ENCODE data around the gene FBXW9.

DNA sequence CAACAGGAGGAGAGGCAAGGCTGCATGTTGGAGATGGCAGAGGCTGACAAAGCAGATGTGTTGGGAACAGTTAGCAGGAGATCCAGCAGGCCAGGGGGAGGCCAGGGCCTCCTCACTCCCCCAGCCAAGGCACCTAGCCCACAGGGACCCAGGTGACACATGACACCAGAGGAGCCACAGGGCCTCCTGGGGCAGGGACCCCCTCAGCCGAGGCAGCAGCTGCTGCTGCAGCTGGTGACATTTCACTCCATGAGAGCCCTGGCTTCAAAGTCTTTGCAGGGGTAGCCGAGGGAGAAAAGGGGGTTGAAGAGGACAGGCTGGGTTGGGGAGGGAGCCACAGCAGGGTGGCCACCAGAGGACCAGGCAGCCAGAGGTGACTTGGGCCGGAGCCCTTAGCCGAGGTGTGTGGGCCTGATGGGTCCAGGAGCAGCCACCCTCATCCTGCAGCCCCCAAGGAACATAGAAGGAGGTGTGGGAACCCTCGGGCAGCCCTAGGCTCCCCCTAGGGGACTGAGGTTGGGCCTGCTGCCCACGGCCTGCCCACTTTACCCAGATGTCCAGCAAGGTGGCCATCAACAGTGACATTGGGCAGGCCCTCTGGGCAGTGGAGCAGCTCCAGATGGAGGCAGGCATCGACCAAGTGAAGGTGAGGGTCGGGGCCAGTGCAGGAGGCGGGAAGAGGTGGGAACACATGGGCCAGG, 8.8 kb downstream of the FBXW9 start, which contains the start of gene GNG14:
- TF ChIP-seq, protein P1, sequence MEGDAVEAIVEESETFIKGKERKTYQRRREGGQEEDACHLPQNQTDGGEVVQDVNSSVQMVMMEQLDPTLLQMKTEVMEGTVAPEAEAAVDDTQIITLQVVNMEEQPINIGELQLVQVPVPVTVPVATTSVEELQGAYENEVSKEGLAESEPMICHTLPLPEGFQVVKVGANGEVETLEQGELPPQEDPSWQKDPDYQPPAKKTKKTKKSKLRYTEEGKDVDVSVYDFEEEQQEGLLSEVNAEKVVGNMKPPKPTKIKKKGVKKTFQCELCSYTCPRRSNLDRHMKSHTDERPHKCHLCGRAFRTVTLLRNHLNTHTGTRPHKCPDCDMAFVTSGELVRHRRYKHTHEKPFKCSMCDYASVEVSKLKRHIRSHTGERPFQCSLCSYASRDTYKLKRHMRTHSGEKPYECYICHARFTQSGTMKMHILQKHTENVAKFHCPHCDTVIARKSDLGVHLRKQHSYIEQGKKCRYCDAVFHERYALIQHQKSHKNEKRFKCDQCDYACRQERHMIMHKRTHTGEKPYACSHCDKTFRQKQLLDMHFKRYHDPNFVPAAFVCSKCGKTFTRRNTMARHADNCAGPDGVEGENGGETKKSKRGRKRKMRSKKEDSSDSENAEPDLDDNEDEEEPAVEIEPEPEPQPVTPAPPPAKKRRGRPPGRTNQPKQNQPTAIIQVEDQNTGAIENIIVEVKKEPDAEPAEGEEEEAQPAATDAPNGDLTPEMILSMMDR (conservative IDR thresholded peaks at IDR 0.05), result no peak
- TF ChIP-seq EZH2 (IDR thresholded peaks at IDR 0.05; ENCODE audit: low read depth), result no peak
